T-cell (primary cell): Measurements from ENCODE around the gene FMN1. TPM values are rescaled to one million over a fixed set of nuclear protein-coding genes. Genes with fewer than 3 reads are reported as not detected.

Experiments
- ATAC-seq, 4 experiments: fragments of 200-7000 bp in 3 of 4; fragments of 150-1000 bp in 1 of 4; cut with Tn5 transposase; replicated peaks in 1 of 4; 1 replicate in 3 of 4; 2 replicates in 1 of 4; pipeline ENCODE4 v1.10.0; 2021; ENCODE audit warnings: moderate library complexity in 3 of 4, mild to moderate bottlenecking in 2 of 4, moderate number of reproducible peaks in 1 of 4
- CTCF ChIA-PET, 2 donors: fragments of 300-600 bp; sonication (Branson Sonifier 250); formaldehyde crosslinking; loops; one replicate each; lab custom pipeline; 2022; ENCODE audit warnings: antibody characterized with exemption in 2 of 2; lab: Charles Lee
- POLR2A ChIA-PET, 2 donors: fragments of 300-600 bp; sonication (Branson Sonifier 250); formaldehyde crosslinking; loops; one replicate each; lab custom pipeline; 2022; ENCODE audit warnings: antibody characterized with exemption in 2 of 2; lab: Charles Lee
- DNase-seq, 35 experiments: peaks; one replicate each; pipeline versions ENCODE4 v3.0.0 to v3.0.0-alpha.2; 2013 to 2023
- H3K27ac ChIP-seq: one replicate; pipeline ENCODE4 v1.5.1; 2013; ENCODE audit warnings: low read length
- H3K27me3 ChIP-seq, 2 experiments: replicated peaks in 1 of 2; 1 replicate in 1 of 2; 2 replicates in 1 of 2; pipeline versions ENCODE4 v1.6.1 to v1.7.0; 2013; ENCODE audit warnings: low read length in 1 of 2, mixed read lengths in 1 of 2; ENCODE audit not compliant: control insufficient read depth in 2 of 2, insufficient read depth in 2 of 2; ENCODE audit errors: extremely low read depth in 1 of 2
- H3K36me3 ChIP-seq, 2 donors: 1 replicate in 1 of 2; 2 replicates in 1 of 2; pipeline versions ENCODE4 v1.6.1 to v1.7.0; 2013; ENCODE audit warnings: low read length in 1 of 2; ENCODE audit not compliant: control insufficient read depth in 2 of 2, insufficient read depth in 1 of 2; ENCODE audit errors: extremely low read depth in 1 of 2
- H3K4me1 ChIP-seq, 2 experiments: 1 replicate in 1 of 2; 2 replicates in 1 of 2; pipeline versions ENCODE4 v1.6.1 to v1.7.0; 2013; ENCODE audit warnings: low read length in 2 of 2, mixed read lengths in 1 of 2; ENCODE audit not compliant: insufficient read depth in 2 of 2, control insufficient read depth in 1 of 2; ENCODE audit errors: extremely low read depth in 1 of 2
- H3K4me3 ChIP-seq, 2 donors: 1 replicate in 1 of 2; 2 replicates in 1 of 2; pipeline versions ENCODE4 v1.5.1 to v1.7.0; 2013; ENCODE audit warnings: mild to moderate bottlenecking in 2 of 2, low read length in 1 of 2, moderate library complexity in 1 of 2; ENCODE audit not compliant: control insufficient read depth in 1 of 2; ENCODE audit errors: extremely low read depth in 1 of 2
- H3K9me3 ChIP-seq: 2 replicates; pipeline ENCODE4 v1.7.0; 2013
- H3K27ac Mint-ChIP-seq, 2 donors: one replicate each; pipeline ENCODE4 v1.8.0; 2020 to 2021; ENCODE audit warnings: mild to moderate bottlenecking in 2 of 2, mixed read lengths in 2 of 2
- H3K27me3 Mint-ChIP-seq, 2 donors: one replicate each; pipeline ENCODE4 v1.8.0; 2021 to 2022; ENCODE audit warnings: mixed read lengths in 2 of 2
- H3K36me3 Mint-ChIP-seq: one replicate; pipeline ENCODE4 v1.8.0; 2021; ENCODE audit warnings: mixed read lengths
- H3K4me1 Mint-ChIP-seq, 3 donors: one replicate each; pipeline ENCODE4 v1.8.0; 2020 to 2022; ENCODE audit warnings: mixed read lengths in 3 of 3, mild to moderate bottlenecking in 1 of 3
- H3K4me3 Mint-ChIP-seq, 3 donors: one replicate each; pipeline ENCODE4 v1.8.0; 2020 to 2022; ENCODE audit warnings: mild to moderate bottlenecking in 3 of 3, mixed read lengths in 3 of 3, moderate library complexity in 3 of 3
- H3K9me3 Mint-ChIP-seq, 3 donors: one replicate each; pipeline ENCODE4 v1.8.0; 2020 to 2022; ENCODE audit warnings: mixed read lengths in 3 of 3
- WGBS: methylation state at CpG from one replicate; pipeline ENCODE4 v1.1.5; 2013; ENCODE audit warnings: missing lambda C conversion rate; ENCODE audit not compliant: insufficient coverage; 5-methylcytosine and 5-hydroxymethylcytosine counted together
- total RNA-seq, 35 experiments: library from RNA in 6 of 35; stranded (reverse) in 6 of 35; fragments of 120-200 nt in 1 of 35; gene quantifications; one replicate each; pipeline versions ENCODE4 v1.2.1 to v1.2.4 and lab custom pipeline; 2013 to 2026

The FMN1 gene
- total RNA-seq, 5 donors from 2014 or later (not counting 1 experiment from before 2014, with no cell fraction given) = 0.20 to 22.4 (median 14.9) TPM

- Histone ChIP-seq H3K36me3 (no peaks in the 10 kb centered on the region), H3K4me1 (peaks cover 0 to 4% of the 10 kb centered on the region in 2 experiments), H3K9me3 (no peaks in the 10 kb centered on the region), H3K4me3 (no peak overlapping the region), H3K27me3 (no peaks in the 10 kb centered on the region), H3K27ac (no peak overlapping the region)
- ATAC-seq (no peak), DNase-seq (no peak)
- H3K36me3 Mint-ChIP-seq = no peaks in the 10 kb centered on the region
- H3K9me3 Mint-ChIP-seq = no peaks in the 10 kb centered on the region
- H3K27me3 Mint-ChIP-seq = peaks cover 0 to 2% of the 10 kb centered on the region in 2 donors
- WGBS = 94% methylated on average over 3 of the region's 5 CpGs
- no peak overlapping the region for H3K27ac Mint-ChIP-seq
- ChIA-PET CTCF (no interaction called here), POLR2A (no interaction called here)
- peaks cover 0 to 20% (median 4%) of the 10 kb centered on the region in 3 donors for H3K4me1 Mint-ChIP-seq
- no peak overlapping the region for H3K4me3 Mint-ChIP-seq
These were observed 333.3 kb downstream of the FMN1 start for GRCh38 chr15:32861174-32861573.

GRCh38 chr15:32859996-32860395, 334.5 kb downstream of the FMN1 start:
- Mint-ChIP-seq H3K27me3 (peaks cover 0 to 2% of the 10 kb centered on the region in 2 donors), H3K36me3 (no peaks in the 10 kb centered on the region), H3K4me3 (no peak overlapping the region), H3K4me1 (peaks cover 0 to 20% (median 4%) of the 10 kb centered on the region in 3 donors), H3K27ac (no peak overlapping the region), H3K9me3 (no peaks in the 10 kb centered on the region)
- 80% methylated on average over 1 of the region's 2 CpGs for WGBS
- Histone ChIP-seq H3K36me3 (no peaks in the 10 kb centered on the region), H3K27me3 (no peaks in the 10 kb centered on the region), H3K4me1 (peaks cover 0 to 4% of the 10 kb centered on the region in 2 experiments), H3K27ac (no peak overlapping the region), H3K4me3 (no peak overlapping the region), H3K9me3 (no peaks in the 10 kb centered on the region)
- no peak for DNase-seq
- ChIA-PET POLR2A (no interaction called here), CTCF (no interaction called here)
- ATAC-seq = no peak

GRCh38 chr15:32859251-32859650, 335.3 kb downstream of the FMN1 start:
- POLR2A ChIA-PET = no interaction called here
- H3K9me3 ChIP-seq = no peaks in the 10 kb centered on the region
- H3K4me1 ChIP-seq = peaks cover 0 to 4% of the 10 kb centered on the region in 2 experiments
- no peak overlapping the region for H3K27ac Mint-ChIP-seq
- ATAC-seq (no peak), DNase-seq (no peak)
- no peak overlapping the region for H3K4me3 Mint-ChIP-seq
- H3K4me1 Mint-ChIP-seq = peaks cover 0 to 18% (median 4%) of the 10 kb centered on the region in 3 donors
- H3K9me3 Mint-ChIP-seq = no peaks in the 10 kb centered on the region
- 57% methylated on average over 1 of the region's 3 CpGs for WGBS
- H3K4me3 ChIP-seq = no peak overlapping the region
- H3K36me3 Mint-ChIP-seq = no peaks in the 10 kb centered on the region
- H3K27me3 ChIP-seq = no peaks in the 10 kb centered on the region
- CTCF ChIA-PET = no interaction called here
- no peak overlapping the region for H3K27ac ChIP-seq
- H3K27me3 Mint-ChIP-seq = peaks cover 0 to 2% of the 10 kb centered on the region in 2 donors
- H3K36me3 ChIP-seq = no peaks in the 10 kb centered on the region

DNA sequence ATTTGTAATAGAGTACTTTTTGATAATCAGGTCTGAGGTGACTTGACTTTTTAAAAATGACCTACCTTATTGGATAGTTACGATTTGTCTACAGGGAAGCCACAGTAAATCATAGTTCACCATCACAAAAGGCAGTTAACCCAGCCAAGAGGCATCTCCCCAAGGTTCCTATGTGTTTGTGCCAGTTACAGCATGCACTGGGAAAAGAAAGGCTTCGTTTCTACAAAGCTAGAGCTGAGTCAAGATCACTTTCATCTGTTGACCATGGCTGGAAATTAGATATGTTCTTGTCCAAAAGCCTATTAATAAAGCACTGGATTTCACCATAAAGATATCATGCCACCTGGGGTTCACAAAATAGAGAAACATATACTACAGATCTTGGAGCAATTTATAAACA, 336.8 kb downstream of the FMN1 start:
- H3K4me1 ChIP-seq = peaks cover 0 to 4% of the 10 kb centered on the region in 2 experiments
- H3K4me3 ChIP-seq = no peak overlapping the region
- CTCF ChIA-PET = no interaction called here
- Mint-ChIP-seq H3K9me3 (no peaks in the 10 kb centered on the region), H3K27ac (no peak overlapping the region), H3K4me3 (no peak overlapping the region), H3K4me1 (peaks cover 0 to 10% (median under 1%) of the 10 kb centered on the region in 3 donors), H3K27me3 (peaks cover 0 to 5% of the 10 kb centered on the region in 2 donors), H3K36me3 (no peaks in the 10 kb centered on the region)
- H3K9me3 ChIP-seq = no peaks in the 10 kb centered on the region
- no peak overlapping the region for H3K27ac ChIP-seq
- ATAC-seq (no peak), DNase-seq (no peak)
- POLR2A ChIA-PET = no interaction called here
- 60% methylated on average over 2 of the region's 2 CpGs for WGBS
- H3K36me3 ChIP-seq = no peaks in the 10 kb centered on the region
- no peaks in the 10 kb centered on the region for H3K27me3 ChIP-seq

GRCh38 chr15:32856753-32857152, 337.8 kb downstream of the FMN1 start:
- WGBS = 78% methylated on average over 2 of the region's 4 CpGs
- ATAC-seq (no peak), DNase-seq (no peak)
- CTCF ChIA-PET = interaction anchor here in 1 of 2 donors (1.1 kb wide), 1 partner anchor 8 kb away, joined by 4 read pairs; no protein-coding TSS in a partner anchor
- H3K4me3 Mint-ChIP-seq = no peak overlapping the region
- peaks cover 0 to 2% of the 10 kb centered on the region in 2 experiments for H3K4me1 ChIP-seq
- H3K36me3 Mint-ChIP-seq = no peaks in the 10 kb centered on the region
- no peak overlapping the region for H3K4me3 ChIP-seq
- H3K27me3 Mint-ChIP-seq = peaks cover 0 to 5% of the 10 kb centered on the region in 2 donors
- H3K9me3 ChIP-seq = no peaks in the 10 kb centered on the region
- H3K9me3 Mint-ChIP-seq = no peaks in the 10 kb centered on the region
- POLR2A ChIA-PET = no interaction called here
- peaks cover 0 to 7% (median 0%) of the 10 kb centered on the region in 3 donors for H3K4me1 Mint-ChIP-seq
- H3K27me3 ChIP-seq = no peaks in the 10 kb centered on the region
- no peaks in the 10 kb centered on the region for H3K36me3 ChIP-seq
- H3K27ac Mint-ChIP-seq = no peak overlapping the region
- H3K27ac ChIP-seq = no peak overlapping the region

GRCh38 chr15:32855942-32856341, 338.6 kb downstream of the FMN1 start:
- no peak for DNase-seq
- Histone ChIP-seq H3K4me3 (no peak overlapping the region), H3K27ac (no peak overlapping the region), H3K27me3 (no peaks in the 10 kb centered on the region), H3K4me1 (no peaks in the 10 kb centered on the region), H3K9me3 (no peaks in the 10 kb centered on the region), H3K36me3 (no peaks in the 10 kb centered on the region)
- Mint-ChIP-seq H3K36me3 (no peaks in the 10 kb centered on the region), H3K27ac (no peak overlapping the region), H3K9me3 (no peaks in the 10 kb centered on the region), H3K4me1 (no peaks in the 10 kb centered on the region), H3K27me3 (peaks cover 0 to 7% of the 10 kb centered on the region in 2 donors), H3K4me3 (no peak overlapping the region)
- CTCF ChIA-PET = no interaction called here
- POLR2A ChIA-PET = no interaction called here
- no peak for ATAC-seq

DNA sequence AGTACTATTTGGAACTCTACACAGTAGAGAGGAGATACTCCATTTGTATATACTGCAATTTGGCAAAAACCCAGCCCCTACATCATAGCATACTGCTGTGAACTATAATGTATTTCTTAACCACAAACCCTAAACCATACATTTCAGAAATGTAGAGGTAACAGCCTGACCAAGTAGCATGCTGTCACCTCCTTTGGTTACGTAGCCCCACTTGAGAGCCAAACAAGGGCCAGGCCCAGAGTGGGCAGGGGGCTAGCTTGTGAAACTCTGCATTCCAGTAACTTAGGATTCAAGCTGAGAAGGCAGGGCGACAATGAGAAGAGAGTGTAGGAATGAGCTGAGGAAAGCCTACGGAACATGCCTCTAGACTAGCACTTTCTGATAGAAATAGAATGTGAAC, 340.9 kb downstream of the FMN1 start:
- no CpG with 5 or more reads among the region's 3 CpGs for WGBS
- Mint-ChIP-seq H3K27ac (no peak overlapping the region), H3K4me3 (no peak overlapping the region), H3K9me3 (no peaks in the 10 kb centered on the region), H3K36me3 (no peaks in the 10 kb centered on the region), H3K4me1 (no peaks in the 10 kb centered on the region), H3K27me3 (peaks cover 0 to 5% of the 10 kb centered on the region in 2 donors)
- DNase-seq = no peak
- POLR2A ChIA-PET = interaction anchor here in 1 of 2 donors (0.5 kb wide), 1 partner anchor 18 kb away, joined by 3 read pairs; no protein-coding TSS in a partner anchor
- no peaks in the 10 kb centered on the region for H3K27me3 ChIP-seq
- H3K36me3 ChIP-seq = no peaks in the 10 kb centered on the region
- no peaks in the 10 kb centered on the region for H3K4me1 ChIP-seq
- no peak overlapping the region for H3K4me3 ChIP-seq
- no peaks in the 10 kb centered on the region for H3K9me3 ChIP-seq
- CTCF ChIA-PET = no interaction called here
- no peak overlapping the region for H3K27ac ChIP-seq
- no peak for ATAC-seq
